ENCODE data around the gene DOC2A. TPM values are rescaled to one million over a fixed set of nuclear protein-coding genes. Genes with fewer than 3 reads are reported as not detected.
"Not testable (repeated sequence)": the region's sequence is repeated elsewhere in the genome, so short reads cannot be mapped to it uniquely, and the experiment has no call there.

Gene DOC2A
- total RNA-seq, 1 donor from 2014 or later = not detected

GRCh38 chr16:30025574-30025973 is 14.7 kb upstream of the DOC2A start:
- intact Hi-C loops (cut with DNase I) = no loop called here
- H3K36me3 ChIP-seq = no peaks in the 10 kb centered on the region
- DNase-seq (ENCODE audit: low spot score in 2 of 2) = no peak
- no peak overlapping the region for H3K4me3 ChIP-seq
- no peaks in the 10 kb centered on the region for H3K9me3 ChIP-seq
- H3K4me1 ChIP-seq = no peaks in the 10 kb centered on the region
- no peak overlapping the region for H3K27ac ChIP-seq
- H3K27me3 ChIP-seq = peaks cover 4% of the 10 kb centered on the region
- TF ChIP-seq CTCF (IDR thresholded peaks at IDR 0.05) = no peak

GRCh38 chr16:30025156-30025555 is 14.3 kb upstream of the DOC2A start:
- Histone ChIP-seq H3K27ac (no peak overlapping the region), H3K9me3 (no peaks in the 10 kb centered on the region), H3K27me3 (peaks cover 4% of the 10 kb centered on the region), H3K4me3 (no peak overlapping the region), H3K4me1 (no peaks in the 10 kb centered on the region), H3K36me3 (no peaks in the 10 kb centered on the region)
- TF ChIP-seq CTCF (IDR thresholded peaks at IDR 0.05) = no peak
- intact Hi-C loops (cut with DNase I) = no loop called here
- no peak for DNase-seq (ENCODE audit: low spot score in 2 of 2)

GRCh38 chr16:30024451-30024850 is 13.6 kb upstream of the DOC2A start:
- H3K27me3 ChIP-seq = peaks cover 4% of the 10 kb centered on the region
- DNase-seq (ENCODE audit: low spot score in 2 of 2) = no peak
- H3K4me1 ChIP-seq = no peaks in the 10 kb centered on the region
- H3K36me3 ChIP-seq = no peaks in the 10 kb centered on the region
- no peaks in the 10 kb centered on the region for H3K9me3 ChIP-seq
- no peak for TF ChIP-seq CTCF (IDR thresholded peaks at IDR 0.05)
- H3K4me3 ChIP-seq = no peak overlapping the region
- intact Hi-C loops (cut with DNase I) = no loop called here
- no peak overlapping the region for H3K27ac ChIP-seq

GRCh38 chr16:30023586-30023985 is 12.8 kb upstream of the DOC2A start:
- intact Hi-C loops (cut with DNase I) = no loop called here
- no peaks in the 10 kb centered on the region for H3K4me1 ChIP-seq
- no peak for DNase-seq (ENCODE audit: low spot score in 2 of 2)

GRCh38 chr16:30022887-30023286 is 12.1 kb upstream of the DOC2A start, which contains the start of gene C16orf92:
Gene C16orf92, plus strand, starts transcription at chr16:30023198. Its CDS starts 143 bp downstream, at chr16:30023341.
- H3K4me1 ChIP-seq = no peaks in the 10 kb centered on the region
- no peak for TF ChIP-seq CTCF (IDR thresholded peaks at IDR 0.05)
- no peak for DNase-seq (ENCODE audit: low spot score in 2 of 2)
- no peak within 1 kb of the TSS for H3K4me3 ChIP-seq
- H3K27ac ChIP-seq = no peak within 1 kb of the TSS
- H3K36me3 ChIP-seq = no peaks in the 10 kb centered on the region
- no peaks in the 10 kb centered on the region for H3K27me3 ChIP-seq
- intact Hi-C loops (cut with DNase I) = no loop called here
- no peaks in the 10 kb centered on the region for H3K9me3 ChIP-seq

More at GRCh38 chr16:30023586-30023985, 12.8 kb upstream of the DOC2A start:
- Histone ChIP-seq H3K36me3 (no peaks in the 10 kb centered on the region), H3K27ac (no peak overlapping the region), H3K9me3 (no peaks in the 10 kb centered on the region), H3K4me3 (no peak overlapping the region), H3K27me3 (peaks cover under 1% of the 10 kb centered on the region)
- no peak for TF ChIP-seq CTCF (IDR thresholded peaks at IDR 0.05)

GRCh38 chr16:30018731-30019158 is 7.9 kb upstream of the DOC2A start:
- no peak overlapping the region for H3K27ac ChIP-seq
- intact Hi-C loops (cut with DNase I) = no loop called here
- TF ChIP-seq CTCF (IDR thresholded peaks at IDR 0.05) = no peak
- no peaks in the 10 kb centered on the region for H3K9me3 ChIP-seq
- DNase-seq (ENCODE audit: low spot score in 2 of 2) = no peak
- H3K36me3 ChIP-seq = no peaks in the 10 kb centered on the region
- H3K4me3 ChIP-seq = no peak overlapping the region
- H3K27me3 ChIP-seq = no peaks in the 10 kb centered on the region
- no peaks in the 10 kb centered on the region for H3K4me1 ChIP-seq

GRCh38 chr16:30017937-30018336 is 7.1 kb upstream of the DOC2A start:
- H3K9me3 ChIP-seq; H3K27me3 ChIP-seq; H3K4me3 ChIP-seq; H3K4me1 ChIP-seq; H3K27ac ChIP-seq; H3K36me3 ChIP-seq; DNase-seq (ENCODE audit: low spot score in 2 of 2); intact Hi-C loops (cut with DNase I): not testable (repeated sequence)

Data from ascending aorta (tissue), 2 donors.